ENCODE measurements around the gene ALDH2.
A peak's percentile ranks its signal among the peaks of the same experiment; 100 is the strongest.
"Not testable (repeated sequence)": the region's sequence is repeated elsewhere in the genome, so short reads cannot be mapped to it uniquely, and the experiment has no call there.

The ALDH2 gene

GRCh38 chr12:111766608-111767361, at the start of gene ALDH2:
TSS of gene ALDH2 (plus strand) at chr12:111766933. CDS start at chr12:111766983, 50 bp downstream.
- TF ChIP-seq CTCF (IDR thresholded peaks at IDR 0.05; ENCODE audit: low read depth, low read length) (peak; percentile 3), POLR2A (IDR thresholded peaks at IDR 0.05; ENCODE audit: extremely low read depth, insufficient read length) (no peak), MAX (IDR thresholded peaks at IDR 0.05; ENCODE audit: low read depth, low read length) (no peak), MYC (IDR thresholded peaks at IDR 0.05; ENCODE audit: low read depth, low read length) (no peak)
- peak within 1 kb of the TSS; percentile 58 for H3K4me3 ChIP-seq (ENCODE audit: low read depth, low read length)
- peak; percentile 89 for DNase-seq (ENCODE audit: low read depth)

- DNase-seq (ENCODE audit: low read depth); H3K4me3 ChIP-seq (ENCODE audit: low read depth, low read length): not testable (repeated sequence)
Observed at GRCh38 chr12:111719316-111719715, 47.4 kb upstream of the ALDH2 start.

GRCh38 chr12:111720457-111720856, 46.3 kb upstream of the ALDH2 start:
- DNase-seq (ENCODE audit: low read depth): no peak
- no peak overlapping the region for H3K4me3 ChIP-seq (ENCODE audit: low read depth, low read length)
- no peak for TF ChIP-seq CTCF (IDR thresholded peaks at IDR 0.05; ENCODE audit: low read depth, low read length)
- TF ChIP-seq MAX (IDR thresholded peaks at IDR 0.05; ENCODE audit: low read depth, low read length): no peak
- no peak for TF ChIP-seq MYC (IDR thresholded peaks at IDR 0.05; ENCODE audit: low read depth, low read length)
- no peak for TF ChIP-seq POLR2A (IDR thresholded peaks at IDR 0.05; ENCODE audit: extremely low read depth, insufficient read length)

- not testable (repeated sequence) for H3K4me3 ChIP-seq (ENCODE audit: low read depth, low read length); DNase-seq (ENCODE audit: low read depth)
Observed at GRCh38 chr12:111723646-111724360, 42.9 kb upstream of the ALDH2 start.

GRCh38 chr12:111728795-111729194, 37.9 kb upstream of the ALDH2 start:
- DNase-seq (ENCODE audit: low read depth): no peak
- H3K4me3 ChIP-seq (ENCODE audit: low read depth, low read length): no peak overlapping the region
- no peak for TF ChIP-seq MAX (IDR thresholded peaks at IDR 0.05; ENCODE audit: low read depth, low read length)
- TF ChIP-seq MYC (IDR thresholded peaks at IDR 0.05; ENCODE audit: low read depth, low read length): no peak
- TF ChIP-seq POLR2A (IDR thresholded peaks at IDR 0.05; ENCODE audit: extremely low read depth, insufficient read length): no peak
- TF ChIP-seq CTCF (IDR thresholded peaks at IDR 0.05; ENCODE audit: low read depth, low read length): no peak

GRCh38 chr12:111730420-111730819, 36.3 kb upstream of the ALDH2 start:
- TF ChIP-seq MYC (IDR thresholded peaks at IDR 0.05; ENCODE audit: low read depth, low read length) (no peak), POLR2A (IDR thresholded peaks at IDR 0.05; ENCODE audit: extremely low read depth, insufficient read length) (no peak), CTCF (IDR thresholded peaks at IDR 0.05; ENCODE audit: low read depth, low read length) (no peak), MAX (IDR thresholded peaks at IDR 0.05; ENCODE audit: low read depth, low read length) (no peak)
- no peak overlapping the region for H3K4me3 ChIP-seq (ENCODE audit: low read depth, low read length)
- no peak for DNase-seq (ENCODE audit: low read depth)

Measured in NB4 (cell line).